Effector CD8-positive, alpha-beta T cell (primary cell): ENCODE data around the gene CFAP92.
"Not testable (repeated sequence)": the region's sequence is repeated elsewhere in the genome, so short reads cannot be mapped to it uniquely, and the experiment has no call there.

Experiments used
- DNase-seq: peaks from one replicate; lab custom pipeline; 2025; lab: John Stamatoyannopoulos, UW

Gene CFAP92

GRCh38 chr3:128864849-128865804, 128.7 kb downstream of the CFAP92 start:
- DNase-seq, result not testable (repeated sequence)

GRCh38 chr3:128864351-128864811, 129.5 kb downstream of the CFAP92 start:
- DNase-seq, result no peak

GRCh38 chr3:128863560-128863959, 130.3 kb downstream of the CFAP92 start:
- no peak for DNase-seq

GRCh38 chr3:128861491-128861890, 132.4 kb downstream of the CFAP92 start:
- DNase-seq, result no peak
